ENCODE results near the gene WDFY2.

DNA sequence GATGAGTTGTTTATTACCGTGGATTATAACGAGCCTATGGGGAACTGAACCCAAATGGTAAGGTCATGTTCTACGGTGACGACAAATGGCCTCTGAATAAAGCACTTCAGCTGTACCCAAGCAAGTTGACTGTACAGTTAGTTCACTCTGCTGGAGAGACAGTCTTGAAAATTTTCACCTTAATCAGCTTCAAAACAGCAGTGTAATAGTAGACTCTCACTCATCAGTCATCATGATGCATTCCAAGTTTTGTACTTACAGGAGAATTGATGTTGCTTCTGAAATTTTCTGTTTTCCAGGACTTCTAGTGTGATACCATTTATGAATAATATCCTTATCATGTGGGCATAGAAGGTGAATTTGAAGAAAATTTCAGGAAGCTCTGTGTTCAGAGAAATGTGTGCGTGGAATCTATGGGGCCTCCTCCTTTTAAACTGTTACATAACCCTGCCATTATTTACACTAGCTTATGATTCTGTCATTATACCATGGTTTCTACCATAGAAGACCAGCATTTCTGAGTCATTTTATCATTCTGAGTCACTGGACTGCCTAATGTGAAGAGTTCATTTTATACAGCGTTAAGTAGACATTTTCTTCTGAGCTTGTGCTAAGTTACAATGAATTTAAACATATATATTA is 96.9 kb downstream of the WDFY2 start:
- TF ChIP-seq EP300 (conservative IDR thresholded peaks at IDR 0.05; ENCODE audit: poor library complexity, severe bottlenecking): no peak
- TF ChIP-seq, protein P1, sequence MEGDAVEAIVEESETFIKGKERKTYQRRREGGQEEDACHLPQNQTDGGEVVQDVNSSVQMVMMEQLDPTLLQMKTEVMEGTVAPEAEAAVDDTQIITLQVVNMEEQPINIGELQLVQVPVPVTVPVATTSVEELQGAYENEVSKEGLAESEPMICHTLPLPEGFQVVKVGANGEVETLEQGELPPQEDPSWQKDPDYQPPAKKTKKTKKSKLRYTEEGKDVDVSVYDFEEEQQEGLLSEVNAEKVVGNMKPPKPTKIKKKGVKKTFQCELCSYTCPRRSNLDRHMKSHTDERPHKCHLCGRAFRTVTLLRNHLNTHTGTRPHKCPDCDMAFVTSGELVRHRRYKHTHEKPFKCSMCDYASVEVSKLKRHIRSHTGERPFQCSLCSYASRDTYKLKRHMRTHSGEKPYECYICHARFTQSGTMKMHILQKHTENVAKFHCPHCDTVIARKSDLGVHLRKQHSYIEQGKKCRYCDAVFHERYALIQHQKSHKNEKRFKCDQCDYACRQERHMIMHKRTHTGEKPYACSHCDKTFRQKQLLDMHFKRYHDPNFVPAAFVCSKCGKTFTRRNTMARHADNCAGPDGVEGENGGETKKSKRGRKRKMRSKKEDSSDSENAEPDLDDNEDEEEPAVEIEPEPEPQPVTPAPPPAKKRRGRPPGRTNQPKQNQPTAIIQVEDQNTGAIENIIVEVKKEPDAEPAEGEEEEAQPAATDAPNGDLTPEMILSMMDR (IDR thresholded peaks at IDR 0.05; ENCODE audit: poor library complexity, severe bottlenecking): no peak
- no peak for TF ChIP-seq POLR2AphosphoS5 (IDR thresholded peaks at IDR 0.05)
- no peak for TF ChIP-seq RAD21 (conservative IDR thresholded peaks at IDR 0.05)
- TF ChIP-seq TAF1 (IDR thresholded peaks at IDR 0.05; ENCODE audit: low read depth): no peak
